ENCODE results near the gene PTK6. TPM values are rescaled to one million over a fixed set of nuclear protein-coding genes. Genes with fewer than 3 reads are reported as not detected.
A peak's percentile ranks its signal among the peaks of the same experiment; 100 is the strongest.

The PTK6 gene
- 100 to 1,000 TPM in 2 of 4 donors, 10 to 100 TPM in 2; 90.5 to 147 (median 103) TPM for total RNA-seq

GRCh38 chr20:63536997-63537524, at the start of gene PTK6:
Gene PTK6, minus strand, starts transcription at chr20:63537376. Its CDS starts 62 bp downstream, at chr20:63537314.
- peaks cover 10% of the 10 kb centered on the region for H3K27me3 ChIP-seq
- peak; percentile 43 to 89 (median 85) for TF ChIP-seq POLR2AphosphoS5 (IDR thresholded peaks at IDR 0.05)
- TF ChIP-seq CTCF (IDR thresholded peaks at IDR 0.05): no peak
- no peak for TF ChIP-seq EP300 (IDR thresholded peaks at IDR 0.05; ENCODE audit: low read depth)
- no peak for TF ChIP-seq POLR2A (IDR thresholded peaks at IDR 0.05)
- 46% methylated on average over 12 of the region's 29 CpGs; no CpG with 5 or more reads in 1 of the 2 donors for WGBS, 2 donors (ENCODE audit: low coverage in 1 of 2)
- in situ Hi-C loops (cut with MboI; ENCODE audit: low pct_ligation_motif_present in 1 of 4, low pct_unique_long_range_greater_than_20kb in 1 of 4, low sequenced_read_pairs in 3 of 4): loop anchor here in 1 of 4 donors (25.0 kb wide), 1 partner anchor 100 kb away; the partner anchor contains the start of gene GMEB2
- intact Hi-C loops (cut with DNase I; ENCODE audit: low total_unique reads): loop anchor here (5.0 to 10.0 kb wide), 2 partner anchors 248 to 435 kb away; no protein-coding TSS in a partner anchor
- H3K36me3 ChIP-seq: no peaks in the 10 kb centered on the region
- H3K9me3 ChIP-seq: no peaks in the 10 kb centered on the region
- DNase-seq: peak; percentile 87
- H3K27ac ChIP-seq: peak within 1 kb of the TSS; percentile 89 to 98 (median 96)
- peaks cover 16 to 51% (median 42%) of the 10 kb centered on the region in 4 donors for H3K4me1 ChIP-seq
- peak within 1 kb of the TSS; percentile 14 to 56 (median 46) for H3K4me3 ChIP-seq

DNA sequence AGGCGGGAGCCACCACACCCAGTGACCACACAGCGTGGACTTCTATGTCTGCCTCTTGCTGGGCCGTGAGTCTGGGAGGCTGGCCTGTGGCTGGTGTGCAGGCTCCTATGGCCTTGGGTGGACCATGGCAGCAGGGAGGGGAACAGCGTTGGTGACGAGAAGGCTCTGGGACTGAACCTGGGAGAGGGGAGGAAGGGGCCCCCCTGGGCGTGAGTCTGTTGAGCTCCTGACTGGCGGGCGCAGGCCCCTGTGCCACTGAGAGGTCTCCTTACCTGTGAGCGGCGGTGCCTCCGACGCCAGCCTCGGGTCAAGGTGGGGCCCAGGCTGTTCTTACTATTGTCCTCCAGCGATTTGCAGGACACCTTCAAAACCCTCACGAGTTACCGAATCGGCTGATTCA, 49.6 kb upstream of the PTK6 start:
- 92% methylated on average over 17 of the region's 17 CpGs; no CpG with 5 or more reads in 1 of the 2 donors for WGBS, 2 donors (ENCODE audit: low coverage in 1 of 2)
- Histone ChIP-seq H3K36me3 (peaks cover 0 to 12% (median 4%) of the 10 kb centered on the region in 4 donors), H3K27me3 (no peaks in the 10 kb centered on the region), H3K9me3 (no peaks in the 10 kb centered on the region), H3K4me1 (no peaks in the 10 kb centered on the region), H3K4me3 (no peak overlapping the region), H3K27ac (no peak overlapping the region)
- TF ChIP-seq POLR2A (IDR thresholded peaks at IDR 0.05) (no peak), POLR2AphosphoS5 (IDR thresholded peaks at IDR 0.05) (no peak), EP300 (IDR thresholded peaks at IDR 0.05; ENCODE audit: low read depth) (no peak), CTCF (IDR thresholded peaks at IDR 0.05) (no peak)
- in situ Hi-C loops (cut with MboI; ENCODE audit: low pct_ligation_motif_present in 1 of 4, low pct_unique_long_range_greater_than_20kb in 1 of 4, low sequenced_read_pairs in 3 of 4) (no loop called here), intact Hi-C loops (cut with DNase I; ENCODE audit: low total_unique reads) (no loop called here)
- no peak for DNase-seq

GRCh38 chr20:63585616-63586565, 48.7 kb upstream of the PTK6 start:
- Histone ChIP-seq H3K27me3 (no peaks in the 10 kb centered on the region), H3K4me1 (no peaks in the 10 kb centered on the region), H3K9me3 (no peaks in the 10 kb centered on the region), H3K4me3 (no peak overlapping the region), H3K36me3 (peaks cover 0 to 6% (median 2%) of the 10 kb centered on the region in 4 donors), H3K27ac (no peak overlapping the region)
- in situ Hi-C loops (cut with MboI; ENCODE audit: low pct_ligation_motif_present in 1 of 4, low pct_unique_long_range_greater_than_20kb in 1 of 4, low sequenced_read_pairs in 3 of 4): no loop called here
- no peak for DNase-seq
- WGBS, 2 donors (ENCODE audit: low coverage in 1 of 2): 59 to 84% methylated on average over 8 to 22 of the region's 22 CpGs
- TF ChIP-seq CTCF (IDR thresholded peaks at IDR 0.05): no peak
- TF ChIP-seq EP300 (IDR thresholded peaks at IDR 0.05; ENCODE audit: low read depth): no peak
- TF ChIP-seq POLR2AphosphoS5 (IDR thresholded peaks at IDR 0.05): no peak
- TF ChIP-seq POLR2A (IDR thresholded peaks at IDR 0.05): no peak
- intact Hi-C loops (cut with DNase I; ENCODE audit: low total_unique reads): no loop called here

DNA sequence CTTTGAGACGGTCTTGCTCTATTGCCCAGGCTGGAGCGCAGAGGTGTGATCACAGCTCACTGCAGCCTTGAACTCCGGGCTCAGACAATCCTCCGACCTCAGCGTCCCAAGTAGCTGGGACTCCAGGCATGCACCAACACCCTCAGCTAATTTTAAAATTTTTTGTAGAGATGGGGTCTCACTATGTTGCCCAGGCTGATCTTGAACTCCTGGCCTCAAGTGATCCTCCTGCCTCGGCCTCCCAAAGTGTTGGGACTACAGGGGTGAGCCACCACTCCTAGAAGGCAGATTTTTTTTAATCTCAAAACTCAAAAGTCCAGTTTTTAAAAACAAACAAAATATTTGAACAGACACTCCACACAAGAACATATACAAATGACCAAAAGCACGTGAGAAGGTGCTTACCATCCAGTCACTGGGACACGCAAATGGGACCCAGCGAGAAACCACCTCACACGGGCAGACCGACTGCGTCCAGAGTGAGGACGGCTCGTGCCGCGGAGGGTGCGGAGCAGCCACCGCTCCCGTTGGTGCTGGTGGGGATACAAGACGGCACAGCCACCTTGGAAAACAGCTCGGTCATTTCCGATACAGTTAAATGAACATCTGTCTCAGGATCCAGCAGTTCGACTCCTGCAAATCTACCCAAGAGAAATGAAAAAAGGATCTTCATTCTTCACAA, 45.3 kb upstream of the PTK6 start:
- Histone ChIP-seq H3K27me3 (peaks cover 14% of the 10 kb centered on the region), H3K27ac (no peak overlapping the region), H3K4me3 (no peak overlapping the region), H3K9me3 (no peaks in the 10 kb centered on the region), H3K4me1 (no peaks in the 10 kb centered on the region), H3K36me3 (no peaks in the 10 kb centered on the region)
- DNase-seq: no peak
- intact Hi-C loops (cut with DNase I; ENCODE audit: low total_unique reads) (no loop called here), in situ Hi-C loops (cut with MboI; ENCODE audit: low pct_ligation_motif_present in 1 of 4, low pct_unique_long_range_greater_than_20kb in 1 of 4, low sequenced_read_pairs in 3 of 4) (no loop called here)
- no peak for TF ChIP-seq POLR2AphosphoS5 (IDR thresholded peaks at IDR 0.05)
- no peak for TF ChIP-seq EP300 (IDR thresholded peaks at IDR 0.05; ENCODE audit: low read depth)
- no peak for TF ChIP-seq CTCF (IDR thresholded peaks at IDR 0.05)
- TF ChIP-seq POLR2A (IDR thresholded peaks at IDR 0.05): no peak
- WGBS, 2 donors (ENCODE audit: low coverage in 1 of 2): 77 to 83% methylated on average over 6 to 23 of the region's 23 CpGs

Measured in transverse colon (tissue), 4 donors.